Keratinocyte (primary cell): Measurements from ENCODE around the gene STMN3. TPM values are rescaled to one million over a fixed set of nuclear protein-coding genes. Genes with fewer than 3 reads are reported as not detected.
A peak's percentile ranks its signal among the peaks of the same experiment; 100 is the strongest.

Source experiments
- DNase-seq: peaks from one replicate; pipeline ENCODE4 v3.0.0-alpha.2; 2011; ENCODE audit warnings: low read depth, missing footprints, low spot score
- FAIRE-seq: peaks from 2 replicates; lab custom pipeline; 2011; peaks lifted over from hg19 to GRCh38; lab: Jason Lieb, UNC
- H2AFZ ChIP-seq: 2 replicates; pipeline ENCODE4 v1.6.0; 2012; ENCODE audit warnings: low read length, control low read depth, inconsistent platforms; ENCODE audit not compliant: control insufficient read depth
- H3K27ac ChIP-seq: 2 replicates; pipeline ENCODE4 v1.5.1; 2011; ENCODE audit warnings: low read length; ENCODE audit not compliant: control insufficient read depth, insufficient read depth
- H3K27me3 ChIP-seq: 3 replicates; pipeline ENCODE4 v1.6.0; 2011; ENCODE audit warnings: low read length; ENCODE audit not compliant: control insufficient read depth, insufficient read depth; ENCODE audit errors: extremely low read depth
- H3K36me3 ChIP-seq, 2 experiments: 2 replicates in 1 of 2; 3 replicates in 1 of 2; pipeline ENCODE4 v1.5.1; 2011; ENCODE audit warnings: low read length in 2 of 2, mild to moderate bottlenecking in 1 of 2; ENCODE audit not compliant: control insufficient read depth in 2 of 2, insufficient read depth in 2 of 2; ENCODE audit errors: extremely low read depth in 1 of 2
- H3K4me1 ChIP-seq: 3 replicates; pipeline ENCODE4 v1.5.1; 2011; ENCODE audit warnings: low read length; ENCODE audit not compliant: control insufficient read depth, insufficient read depth; ENCODE audit errors: extremely low read depth
- H3K4me2 ChIP-seq: 3 replicates; pipeline ENCODE4 v1.6.0; 2011; ENCODE audit warnings: low read depth, low read length; ENCODE audit not compliant: control insufficient read depth, insufficient read depth; ENCODE audit errors: extremely low read depth
- H3K4me3 ChIP-seq, 3 experiments: fragments of 200-600 bp in 1 of 3; sonication (generic) in 1 of 3; 2 replicates in 2 of 3; 3 replicates in 1 of 3; pipeline ENCODE4 v1.5.1; 2011 to 2016; ENCODE audit warnings: low read length in 3 of 3, mild to moderate bottlenecking in 3 of 3, control low read depth in 2 of 3, inconsistent platforms in 1 of 3, low read depth in 1 of 3, mixed read lengths in 1 of 3, mixed run types in 1 of 3, moderate library complexity in 1 of 3; ENCODE audit not compliant: control insufficient read depth in 2 of 3, insufficient read depth in 2 of 3; ENCODE audit errors: extremely low read depth in 1 of 3
- H3K79me2 ChIP-seq: 2 replicates; pipeline ENCODE4 v1.6.0; 2012; ENCODE audit warnings: low read length; ENCODE audit not compliant: control insufficient read depth, insufficient read depth
- H3K9ac ChIP-seq: 3 replicates; pipeline ENCODE4 v1.6.0; 2011; ENCODE audit warnings: low read length; ENCODE audit not compliant: control insufficient read depth, insufficient read depth; ENCODE audit errors: extremely low read depth
- H3K9me1 ChIP-seq: 3 replicates; pipeline ENCODE4 v1.6.0; 2011; ENCODE audit warnings: low read length; ENCODE audit not compliant: control insufficient read depth, insufficient read depth; ENCODE audit errors: extremely low read depth
- H3K9me3 ChIP-seq: 2 replicates; pipeline ENCODE4 v1.5.1; 2012; ENCODE audit warnings: low read depth, low read length; ENCODE audit not compliant: control insufficient read depth
- H4K20me1 ChIP-seq: 3 replicates; pipeline ENCODE4 v1.6.0; 2011; ENCODE audit warnings: low read length; ENCODE audit not compliant: control insufficient read depth, insufficient read depth; ENCODE audit errors: extremely low read depth
- EZH2 ChIP-seq: IDR thresholded peaks from one replicate; pipeline ENCODE4 v1.6.1; 2012; ENCODE audit warnings: inconsistent platforms, mild to moderate bottlenecking, low read length, moderate library complexity
- dilution Hi-C: fragments of 300-500 bp; cut with MboI; formaldehyde crosslinking; loops from one replicate; pipeline ENCODE4 v1.7.0; 2020; ENCODE audit warnings: low sequenced_read_pairs; ENCODE audit not compliant: extremely low pct_ligation_motif_present
- polyA plus RNA-seq, 5 experiments: library from polyadenylated mRNA; depleted of rRNA in 3 of 5; stranded (reverse) in 3 of 5; stranded (forward) in 1 of 5; unstranded in 1 of 5; fragments of >200 nt; gene quantifications; 1 replicate in 1 of 5; 2 replicates in 3 of 5; 3 replicates in 1 of 5; pipeline versions ENCODE4 v1.2.1 to v1.2.3, GENCODE V29; 2011 to 2012; ENCODE audit warnings: missing spikeins in 2 of 5, low read depth in 1 of 5, low replicate concordance in 1 of 5
- TF ChIP-seq, protein P1 (sequence below), 3 experiments: IDR thresholded peaks in 1 of 3; conservative IDR thresholded peaks in 1 of 3; optimal IDR thresholded peaks in 1 of 3; 2 replicates in 2 of 3; 3 replicates in 1 of 3; pipeline versions ENCODE3 to v1.5.1; 2011; ENCODE audit warnings: low read length in 3 of 3, mild to moderate bottlenecking in 3 of 3, moderate library complexity in 2 of 3, control low read depth in 1 of 3, inconsistent platforms in 1 of 3; ENCODE audit not compliant: insufficient read depth in 2 of 3; ENCODE audit errors: extremely low read depth in 1 of 3

The STMN3 gene
- polyA plus RNA-seq, 1 donor (not counting 4 experiments of a cell fraction or from before 2014, with no cell fraction given): 12.0 TPM

DNA sequence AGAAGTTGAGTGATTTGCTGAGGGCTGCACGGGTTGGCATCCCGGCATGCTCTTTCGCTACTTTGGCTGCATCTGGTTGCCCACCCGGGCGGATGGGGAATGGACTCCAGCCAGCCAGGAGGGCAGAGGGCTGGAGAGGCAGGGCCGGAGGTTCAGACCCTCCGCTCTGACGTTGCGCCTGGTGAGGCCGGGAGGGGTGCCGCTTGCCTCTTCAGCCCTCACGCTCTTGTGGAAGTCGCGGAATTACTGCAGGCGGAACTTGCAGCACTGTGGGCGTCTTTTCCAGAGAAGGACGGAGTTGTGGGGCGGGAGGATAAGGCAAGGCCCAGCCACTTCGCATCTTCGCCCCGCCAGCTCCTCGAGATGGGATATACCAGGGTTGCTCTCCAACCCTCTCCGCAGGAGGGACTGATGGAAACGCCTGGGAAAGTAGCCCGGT is 5.5 kb upstream of the STMN3 start:
- peak overlapping the region; percentile 81 to 97 (median 94) for H3K4me3 ChIP-seq
- H3K36me3 ChIP-seq: peaks cover 12 to 17% of the 10 kb centered on the region in 2 experiments
- dilution Hi-C loops: no loop called here
- H3K27ac ChIP-seq: peak overlapping the region; percentile 55
- no peaks in the 10 kb centered on the region for H3K9me3 ChIP-seq
- H2AFZ ChIP-seq: peak overlapping the region; percentile 96
- H3K79me2 ChIP-seq: peaks cover 25% of the 10 kb centered on the region
- FAIRE-seq (no peak), DNase-seq (no peak)
- H3K9me1 ChIP-seq: no peaks in the 10 kb centered on the region
- TF ChIP-seq, protein P1, sequence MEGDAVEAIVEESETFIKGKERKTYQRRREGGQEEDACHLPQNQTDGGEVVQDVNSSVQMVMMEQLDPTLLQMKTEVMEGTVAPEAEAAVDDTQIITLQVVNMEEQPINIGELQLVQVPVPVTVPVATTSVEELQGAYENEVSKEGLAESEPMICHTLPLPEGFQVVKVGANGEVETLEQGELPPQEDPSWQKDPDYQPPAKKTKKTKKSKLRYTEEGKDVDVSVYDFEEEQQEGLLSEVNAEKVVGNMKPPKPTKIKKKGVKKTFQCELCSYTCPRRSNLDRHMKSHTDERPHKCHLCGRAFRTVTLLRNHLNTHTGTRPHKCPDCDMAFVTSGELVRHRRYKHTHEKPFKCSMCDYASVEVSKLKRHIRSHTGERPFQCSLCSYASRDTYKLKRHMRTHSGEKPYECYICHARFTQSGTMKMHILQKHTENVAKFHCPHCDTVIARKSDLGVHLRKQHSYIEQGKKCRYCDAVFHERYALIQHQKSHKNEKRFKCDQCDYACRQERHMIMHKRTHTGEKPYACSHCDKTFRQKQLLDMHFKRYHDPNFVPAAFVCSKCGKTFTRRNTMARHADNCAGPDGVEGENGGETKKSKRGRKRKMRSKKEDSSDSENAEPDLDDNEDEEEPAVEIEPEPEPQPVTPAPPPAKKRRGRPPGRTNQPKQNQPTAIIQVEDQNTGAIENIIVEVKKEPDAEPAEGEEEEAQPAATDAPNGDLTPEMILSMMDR (optimal IDR thresholded peaks at IDR 0.05 in 1 of 3, IDR thresholded peaks at IDR 0.05 in 1 of 3, conservative IDR thresholded peaks at IDR 0.05 in 1 of 3; ENCODE audit: extremely low read depth in 1 of 3, insufficient read depth in 2 of 3, low read length in 3 of 3): no peak
- TF ChIP-seq EZH2: no peak
- H3K27me3 ChIP-seq: no peaks in the 10 kb centered on the region
- peaks cover 14% of the 10 kb centered on the region for H3K4me1 ChIP-seq
- peak overlapping the region; percentile 80 for H3K4me2 ChIP-seq
- H4K20me1 ChIP-seq: no peaks in the 10 kb centered on the region
- peak overlapping the region; percentile 83 for H3K9ac ChIP-seq

DNA sequence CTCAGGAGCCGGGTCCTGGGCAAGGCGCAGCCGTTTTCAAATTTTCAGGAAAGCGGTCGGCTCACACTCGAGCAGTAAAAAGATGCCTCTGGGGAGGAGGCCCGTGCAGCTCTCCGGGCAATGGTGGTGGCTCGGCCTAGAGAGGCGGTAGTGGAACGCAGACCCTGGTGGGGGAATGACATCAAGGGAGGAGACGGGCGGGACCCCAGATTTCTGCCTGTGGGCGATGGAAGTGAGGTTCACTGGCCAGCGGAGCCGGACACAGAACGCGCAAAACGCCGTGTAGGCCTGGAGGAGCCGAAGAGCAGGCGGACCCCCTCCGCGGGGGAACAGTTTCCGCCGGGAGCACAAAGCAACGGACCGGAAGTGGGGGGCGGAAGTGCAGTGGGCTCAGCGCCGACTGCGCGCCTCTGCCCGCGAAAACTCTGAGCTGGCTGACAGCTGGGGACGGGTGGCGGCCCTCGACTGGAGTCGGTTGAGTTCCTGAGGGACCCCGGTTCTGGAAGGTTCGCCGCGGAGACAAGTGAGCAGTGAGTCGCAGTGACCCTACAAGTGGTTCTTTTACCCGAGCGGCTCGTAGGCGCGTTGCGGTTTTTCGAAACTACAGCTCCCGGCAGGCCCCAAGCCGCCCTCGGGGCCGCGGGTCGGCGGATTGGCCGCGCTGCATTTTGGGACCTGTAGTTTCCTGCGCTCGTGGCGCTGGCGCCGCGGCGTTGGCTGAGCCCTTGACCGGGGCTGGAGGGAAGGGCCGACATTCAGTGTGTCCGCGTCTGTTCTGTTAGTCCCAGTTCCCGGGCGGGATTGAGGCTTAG is 4.9 kb upstream of the STMN3 start, which contains the start of gene RTEL1:
RTEL1 (plus strand) TSS at position 376 of the 812 bp plus-strand sequence. CDS start 1,091 bp downstream, outside the sequence.
- dilution Hi-C loops: no loop called here
- Histone ChIP-seq H3K4me1 (peaks cover 14% of the 10 kb centered on the region), H3K9me3 (no peaks in the 10 kb centered on the region), H3K4me3 (peak within 1 kb of the TSS; percentile 81 to 97 (median 94)), H3K9me1 (no peaks in the 10 kb centered on the region), H2AFZ (peak within 1 kb of the TSS; percentile 96), H3K27ac (peak within 1 kb of the TSS; percentile 55), H3K9ac (peak within 1 kb of the TSS; percentile 83), H3K4me2 (peak within 1 kb of the TSS; percentile 80), H3K27me3 (no peaks in the 10 kb centered on the region), H4K20me1 (no peaks in the 10 kb centered on the region), H3K79me2 (peaks cover 25% of the 10 kb centered on the region), H3K36me3 (peaks cover 9 to 17% of the 10 kb centered on the region in 2 experiments)
- no peak for FAIRE-seq
- DNase-seq: peak; percentile 30
- no peak for TF ChIP-seq EZH2
- TF ChIP-seq, protein P1 (optimal IDR thresholded peaks at IDR 0.05 in 1 of 3, IDR thresholded peaks at IDR 0.05 in 1 of 3, conservative IDR thresholded peaks at IDR 0.05 in 1 of 3; ENCODE audit: extremely low read depth in 1 of 3, insufficient read depth in 2 of 3, low read length in 3 of 3): no peak
